Endothelial cell of umbilical vein (primary cell): ENCODE data around the gene ZNF723. TPM values are rescaled to one million over a fixed set of nuclear protein-coding genes. Genes with fewer than 3 reads are reported as not detected.

Experiments
- BruUV-seq: library from RNA; stranded (reverse); fragments of 400-500 nt; replicated peaks from 2 replicates; lab custom pipeline; 2021; lab: Mats Ljungman, UMichigan
- CTCF ChIA-PET: fragments of 300-600, 350-600 bp; sonication (Branson Sonifier 250); formaldehyde crosslinking; loops from one replicate; lab custom pipeline; 2021; ENCODE audit warnings: antibody characterized with exemption, inconsistent platforms; lab: Charles Lee
- POLR2A ChIA-PET: fragments of 300-600, 350-600 bp; sonication (Branson Sonifier 250); formaldehyde crosslinking; loops from one replicate; lab custom pipeline; 2021; ENCODE audit warnings: antibody characterized with exemption, inconsistent platforms; lab: Charles Lee
- DNase-seq: peaks from one replicate; pipeline ENCODE4 v3.0.0-alpha.2; 2011; ENCODE audit warnings: low read depth, low spot score
- FAIRE-seq: peaks from 2 replicates; lab custom pipeline; 2011; peaks lifted over from hg19 to GRCh38; lab: Jason Lieb, UNC
- H2AFZ ChIP-seq: 2 replicates; pipeline ENCODE4 v1.6.0; 2012; ENCODE audit warnings: low read depth, low read length, control low read depth, inconsistent platforms
- H3K27ac ChIP-seq: 2 replicates; pipeline ENCODE4 v1.5.1; 2011; ENCODE audit warnings: low read depth, mild to moderate bottlenecking, control low read depth, low read length, moderate library complexity; ENCODE audit not compliant: insufficient read depth
- H3K27me3 ChIP-seq, 2 experiments: 2 replicates each; pipeline versions ENCODE4 v1.6.0 to v1.6.1; 2011; ENCODE audit warnings: low read length in 2 of 2, mixed read lengths in 1 of 2; ENCODE audit not compliant: control insufficient read depth in 2 of 2, insufficient read depth in 2 of 2
- H3K36me3 ChIP-seq, 2 experiments: 2 replicates in 1 of 2; 3 replicates in 1 of 2; pipeline ENCODE4 v1.5.1; 2011; ENCODE audit warnings: low read length in 2 of 2, mild to moderate bottlenecking in 1 of 2, moderate library complexity in 1 of 2; ENCODE audit not compliant: control insufficient read depth in 2 of 2, insufficient read depth in 2 of 2; ENCODE audit errors: extremely low read depth in 1 of 2
- H3K4me1 ChIP-seq: 3 replicates; pipeline ENCODE4 v1.5.1; 2011; ENCODE audit warnings: mild to moderate bottlenecking, low read length; ENCODE audit not compliant: control insufficient read depth, insufficient read depth; ENCODE audit errors: extremely low read depth
- H3K4me2 ChIP-seq: 2 replicates; pipeline ENCODE4 v1.6.1; 2011; ENCODE audit warnings: low read length, control low read depth, mixed read lengths; ENCODE audit not compliant: insufficient read depth
- H3K4me3 ChIP-seq, 3 experiments: fragments of 200-600 bp in 1 of 3; sonication (generic), shearing (Covaris generic) in 1 of 3; replicated peaks in 1 of 3; 2 replicates each; pipeline ENCODE4 v1.5.1; 2011 to 2016; ENCODE audit warnings: control low read depth in 3 of 3, low read length in 3 of 3, mild to moderate bottlenecking in 2 of 3, inconsistent platforms in 1 of 3, low read depth in 1 of 3, moderate library complexity in 1 of 3; ENCODE audit not compliant: insufficient read depth in 1 of 3
- H3K79me2 ChIP-seq: 2 replicates; pipeline ENCODE4 v1.6.0; 2012; ENCODE audit warnings: low read length, inconsistent platforms; ENCODE audit not compliant: control insufficient read depth, insufficient read depth
- H3K9ac ChIP-seq: replicated peaks from 2 replicates; pipeline ENCODE3; 2011; ENCODE audit warnings: low read length, control low read depth; ENCODE audit not compliant: insufficient read depth; ENCODE audit errors: extremely low read depth
- H3K9me1 ChIP-seq: replicated peaks from 3 replicates; pipeline ENCODE4 v1.6.0; 2011; ENCODE audit warnings: mild to moderate bottlenecking, low read length; ENCODE audit not compliant: control insufficient read depth, insufficient read depth; ENCODE audit errors: extremely low read depth
- H3K9me3 ChIP-seq: replicated peaks from 2 replicates; pipeline ENCODE4 v1.5.1; 2012; ENCODE audit warnings: low read length, inconsistent platforms; ENCODE audit not compliant: control insufficient read depth, insufficient read depth
- H4K20me1 ChIP-seq: replicated peaks from 2 replicates; pipeline ENCODE3; 2011; ENCODE audit warnings: mild to moderate bottlenecking, low read length; ENCODE audit not compliant: control insufficient read depth, insufficient read depth; ENCODE audit errors: extremely low read depth
- EZH2 ChIP-seq: IDR thresholded peaks from 2 replicates; pipeline ENCODE4 v1.6.1; 2012; ENCODE audit warnings: borderline replicate concordance, low read depth, mild to moderate bottlenecking, moderate library complexity, low read length, inconsistent platforms; ENCODE audit not compliant: severe bottlenecking
- POLR2AphosphoS5 ChIP-seq: IDR thresholded peaks from 2 replicates; pipeline ENCODE4 v1.6.1; 2012; ENCODE audit warnings: low read depth, mild to moderate bottlenecking, control low read depth, low read length, moderate library complexity; ENCODE audit not compliant: insufficient read depth
- dilution Hi-C: fragments of 300-500 bp; cut with MboI; formaldehyde crosslinking; loops from one replicate; pipeline ENCODE4 v1.15.0; 2019; ENCODE audit warnings: low sequenced_read_pairs; ENCODE audit not compliant: extremely low pct_ligation_motif_present
- intact Hi-C: fragments of 100-400 bp; cut with micrococcal nuclease; formaldehyde crosslinking; loops from one replicate; pipeline ENCODE4 v1.10.0; 2022
- polyA plus RNA-seq, 4 experiments: library from polyadenylated mRNA; depleted of rRNA in 3 of 4; stranded (reverse) in 3 of 4; unstranded in 1 of 4; fragments of >200 nt; gene quantifications; 2 replicates each; pipeline versions ENCODE4 v1.2.1 to v1.2.3, GENCODE V29; 2011 to 2012; ENCODE audit warnings: missing spikeins in 1 of 4
- small RNA-seq: library from RNA; depleted of rRNA; stranded (forward); fragments of <200 nt; gene quantifications from one replicate; pipeline ENCODE3, GENCODE V24; 2012; ENCODE audit warnings: low replicate concordance, low read depth; ENCODE audit not compliant: insufficient read depth, insufficient read length
- total RNA-seq: library from RNA; stranded (reverse); gene quantifications from 2 replicates; pipeline ENCODE4 v1.2.3, GENCODE V29; 2021

ZNF723 gene
- total and polyA plus RNA-seq, 2 donors (not counting 3 experiments of a cell fraction or from before 2014, with no cell fraction given), result not detected

GRCh38 chr19:22901431-22902130, 69.5 kb downstream of the ZNF723 start:
- ChIA-PET POLR2A (no interaction called here), CTCF (no interaction called here)
- peaks cover 2% of the 10 kb centered on the region for H3K9me3 ChIP-seq
- dilution Hi-C loops (no loop called here), intact Hi-C loops (no loop called here)
- H3K79me2 ChIP-seq, result no peaks in the 10 kb centered on the region
- H3K27me3 ChIP-seq, result no peaks in the 10 kb centered on the region
- H3K9me1 ChIP-seq, result no peaks in the 10 kb centered on the region
- no peak for TF ChIP-seq POLR2AphosphoS5
- TF ChIP-seq EZH2, result no peak
- FAIRE-seq (no peak), DNase-seq (no peak)
- H3K4me3 ChIP-seq, result no peak overlapping the region
- no peaks in the 10 kb centered on the region for H3K4me1 ChIP-seq
- no peak overlapping the region for H3K4me2 ChIP-seq
- H3K36me3 ChIP-seq, result no peaks in the 10 kb centered on the region
- H2AFZ ChIP-seq, result no peak overlapping the region
- no peaks in the 10 kb centered on the region for H4K20me1 ChIP-seq
- no peak overlapping the region for H3K27ac ChIP-seq
- no peak overlapping the region for H3K9ac ChIP-seq
- no TSS peak for BruUV-seq

Small RNA genes within 50 kb of the gene (small RNA-seq; reads per million reads assigned to genes)
- not detected for gene VN1R88P

Other genes starting within 250 kb of the ZNF723 start
- gene ZNF492, start 198.0 kb upstream of the ZNF723 start, total RNA-seq, result not detected in 2 replicates
- not detected in 2 replicates for gene ZNF492, start 198.0 kb upstream of the ZNF723 start, polyA plus RNA-seq
- not detected in 2 replicates for gene ZNF99, start 48.1 kb upstream of the ZNF723 start, total RNA-seq
- gene ZNF99, start 48.1 kb upstream of the ZNF723 start, polyA plus RNA-seq, result not detected in 2 replicates
- not detected in 2 replicates for gene ZNF728, start 170.9 kb downstream of the ZNF723 start, total RNA-seq
- gene ZNF728, start 170.9 kb downstream of the ZNF723 start, polyA plus RNA-seq, result not detected in 2 replicates